ENCODE data around the gene IGF1R. TPM values are rescaled to one million over a fixed set of nuclear protein-coding genes. Genes with fewer than 3 reads are reported as not detected.
A peak's percentile ranks its signal among the peaks of the same experiment; 100 is the strongest.

Gene IGF1R
- total and polyA plus RNA-seq, 4 donors, result 5.9 to 154 (median 27.6) TPM

DNA sequence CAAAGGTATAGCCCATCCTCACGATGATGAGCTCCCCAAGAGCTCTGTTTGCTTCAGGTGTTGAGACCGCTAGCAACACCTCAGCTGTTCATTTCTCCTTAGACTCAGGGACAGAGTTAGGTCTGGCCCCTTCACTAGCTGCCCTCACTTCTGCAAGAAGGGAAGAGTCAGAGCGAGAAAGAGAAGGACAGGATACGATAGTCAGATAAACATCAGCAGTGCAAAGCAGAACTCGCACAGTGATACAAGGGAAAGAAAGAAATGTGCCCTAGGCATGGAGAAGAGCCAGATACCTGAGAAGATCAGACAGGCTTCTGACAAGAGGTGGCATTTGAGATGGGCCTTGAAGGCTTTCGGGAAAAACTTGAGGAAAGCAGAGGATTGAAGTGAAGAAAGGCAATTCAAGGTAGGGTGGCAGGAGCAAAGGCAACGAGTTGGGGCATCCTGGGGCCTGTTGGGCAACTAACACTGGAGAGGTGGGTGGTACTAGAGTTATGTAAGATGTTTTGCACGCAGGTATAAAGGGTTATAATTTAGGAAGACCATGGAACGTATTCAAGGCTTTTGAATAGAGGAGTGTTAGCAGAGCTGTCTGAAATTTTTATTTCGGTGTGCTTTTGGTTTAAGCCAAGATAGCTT, 253.2 kb downstream of the IGF1R start:
- WGBS, 2 donors, result 63 to 69% methylated on average over 10 of the region's 10 CpGs
- no peak for DNase-seq
- Histone ChIP-seq H3K9me3 (ENCODE audit: control insufficient read depth in 4 of 4, insufficient read depth in 3 of 4, low read length in 3 of 4) (no peaks in the 10 kb centered on the region), H3K27me3 (ENCODE audit: control insufficient read depth in 3 of 3, insufficient read depth in 3 of 3, low read length in 2 of 3) (no peaks in the 10 kb centered on the region), H3K4me3 (no peak overlapping the region), H3K36me3 (ENCODE audit: control insufficient read depth in 4 of 4, insufficient read depth in 4 of 4, low read length in 4 of 4) (peaks cover 0 to 13% (median 7%) of the 10 kb centered on the region in 4 donors), H3K27ac (ENCODE audit: low read depth in 1 of 2, low read length in 1 of 2) (peak overlapping the region in 1 of 2 donors; percentile 20), H3K4me1 (ENCODE audit: control insufficient read depth in 5 of 5, insufficient read depth in 5 of 5, low read length in 5 of 5) (peaks cover 0 to 9% (median 5%) of the 10 kb centered on the region in 5 donors), H3K9ac (ENCODE audit: insufficient read depth in 1 of 2, low read length in 2 of 2) (no peak overlapping the region)
- no peak for ATAC-seq (ENCODE audit: insufficient read depth, low FRiP score)
- TF ChIP-seq CTCF (IDR thresholded peaks at IDR 0.05; ENCODE audit: control extremely low read depth, extremely low read depth), result no peak

- Histone ChIP-seq H3K9me3 (ENCODE audit: control insufficient read depth in 4 of 4, insufficient read depth in 3 of 4, low read length in 3 of 4) (no peaks in the 10 kb centered on the region), H3K27me3 (ENCODE audit: control insufficient read depth in 3 of 3, insufficient read depth in 3 of 3, low read length in 2 of 3) (no peaks in the 10 kb centered on the region), H3K4me1 (ENCODE audit: control insufficient read depth in 5 of 5, insufficient read depth in 5 of 5, low read length in 5 of 5) (peaks cover 0 to 19% (median 9%) of the 10 kb centered on the region in 5 donors), H3K36me3 (ENCODE audit: control insufficient read depth in 4 of 4, insufficient read depth in 4 of 4, low read length in 4 of 4) (peaks cover 0 to 12% (median 5%) of the 10 kb centered on the region in 4 donors), H3K9ac (ENCODE audit: insufficient read depth in 1 of 2, low read length in 2 of 2) (no peak overlapping the region), H3K27ac (ENCODE audit: low read depth in 1 of 2, low read length in 1 of 2) (no peak overlapping the region), H3K4me3 (no peak overlapping the region)
- no peak for ATAC-seq (ENCODE audit: insufficient read depth, low FRiP score)
- no peak for TF ChIP-seq CTCF (IDR thresholded peaks at IDR 0.05; ENCODE audit: control extremely low read depth, extremely low read depth)
- no peak for DNase-seq
- WGBS, 2 donors, result 44 to 75% methylated on average over 4 of the region's 4 CpGs
These were observed 254.6 kb downstream of the IGF1R start for GRCh38 chr15:98902931-98903330.

GRCh38 chr15:98903377-98904018, 255.2 kb downstream of the IGF1R start:
- H3K27me3 ChIP-seq (ENCODE audit: control insufficient read depth in 3 of 3, insufficient read depth in 3 of 3, low read length in 2 of 3), result no peaks in the 10 kb centered on the region
- ATAC-seq (ENCODE audit: insufficient read depth, low FRiP score), result no peak
- H3K4me1 ChIP-seq (ENCODE audit: control insufficient read depth in 5 of 5, insufficient read depth in 5 of 5, low read length in 5 of 5), result peaks cover 0 to 20% (median 9%) of the 10 kb centered on the region in 5 donors
- DNase-seq, result no peak
- no peak overlapping the region for H3K9ac ChIP-seq (ENCODE audit: insufficient read depth in 1 of 2, low read length in 2 of 2)
- 84 to 87% methylated on average over 9 of the region's 9 CpGs for WGBS, 2 donors
- no peak for TF ChIP-seq CTCF (IDR thresholded peaks at IDR 0.05; ENCODE audit: control extremely low read depth, extremely low read depth)
- no peak overlapping the region for H3K4me3 ChIP-seq
- H3K9me3 ChIP-seq (ENCODE audit: control insufficient read depth in 4 of 4, insufficient read depth in 3 of 4, low read length in 3 of 4), result no peaks in the 10 kb centered on the region
- H3K27ac ChIP-seq (ENCODE audit: low read depth in 1 of 2, low read length in 1 of 2), result no peak overlapping the region
- H3K36me3 ChIP-seq (ENCODE audit: control insufficient read depth in 4 of 4, insufficient read depth in 4 of 4, low read length in 4 of 4), result peaks cover 0 to 14% (median 5%) of the 10 kb centered on the region in 4 donors

Measured in lung (tissue), 12 donors.